Hepatocyte (in vitro differentiated cells): ENCODE measurements around the gene CCDC117. TPM values are rescaled to one million over a fixed set of nuclear protein-coding genes. Genes with fewer than 3 reads are reported as not detected.

ENCODE experiments used
- DNase-seq: peaks from one replicate; pipeline ENCODE4 v3.0.0-alpha.2; 2016; ENCODE audit warnings: low spot score
- H2AFZ ChIP-seq: fragments of 200-600 bp; sonication (generic); 2 replicates; pipeline ENCODE4 v1.6.0; 2016; ENCODE audit warnings: antibody characterized with exemption, mild to moderate bottlenecking
- H3K27ac ChIP-seq: fragments of 200-600 bp; sonication (generic); 2 replicates; pipeline ENCODE4 v1.5.1; 2016; ENCODE audit warnings: mild to moderate bottlenecking
- H3K27me3 ChIP-seq: fragments of 200-600 bp; sonication (generic); 2 replicates; pipeline ENCODE4 v1.6.1; 2016
- H3K36me3 ChIP-seq: fragments of 200-600 bp; sonication (generic); replicated peaks from 2 replicates; pipeline ENCODE4 v1.5.1; 2016; ENCODE audit warnings: low read depth; ENCODE audit not compliant: insufficient read depth
- H3K4me1 ChIP-seq: fragments of 200-600 bp; sonication (generic); 2 replicates; pipeline ENCODE4 v1.5.1; 2016; ENCODE audit warnings: mild to moderate bottlenecking, moderate library complexity; ENCODE audit not compliant: insufficient read depth
- H3K4me2 ChIP-seq: fragments of 200-600 bp; sonication (generic); 2 replicates; pipeline ENCODE4 v1.6.0; 2016
- H3K4me3 ChIP-seq: fragments of 200-600 bp; sonication (generic); 2 replicates; pipeline ENCODE4 v1.5.1; 2016; ENCODE audit warnings: mild to moderate bottlenecking
- H3K79me2 ChIP-seq: fragments of 200-600 bp; sonication (generic); 2 replicates; pipeline ENCODE4 v1.6.0; 2017; ENCODE audit warnings: mild to moderate bottlenecking
- H3K9me2 ChIP-seq: fragments of 200-600 bp; sonication (generic); replicated peaks from 2 replicates; pipeline ENCODE4 v1.6.0; 2017; ENCODE audit warnings: mild to moderate bottlenecking; ENCODE audit not compliant: insufficient read depth
- H3K9me3 ChIP-seq: fragments of 200-600 bp; sonication (generic); 2 replicates; pipeline ENCODE4 v1.5.1; 2016; ENCODE audit warnings: low read depth, mild to moderate bottlenecking
- H4K20me1 ChIP-seq: fragments of 200-600 bp; sonication (generic); 2 replicates; pipeline ENCODE4 v1.6.0; 2016; ENCODE audit warnings: mild to moderate bottlenecking; ENCODE audit not compliant: insufficient read depth, poor library complexity, severe bottlenecking
- EZH2 ChIP-seq: fragments of 200-600 bp; sonication (generic); IDR thresholded peaks from 2 replicates; pipeline ENCODE4 v1.6.1; 2016; ENCODE audit warnings: antibody characterized with exemption, mild to moderate bottlenecking, borderline replicate concordance
- EZH2phosphoT487 ChIP-seq: fragments of 200-600 bp; sonication (generic); IDR thresholded peaks from one replicate; pipeline ENCODE4 v1.6.1; 2018; ENCODE audit warnings: antibody characterized with exemption, mild to moderate bottlenecking, low read depth, moderate library complexity; ENCODE audit not compliant: unreplicated experiment, severe bottlenecking
- WGBS: methylation state at CpG from one replicate; pipeline ENCODE4 v1.1.6; 2016; ENCODE audit warnings: low lambda C conversion rate; ENCODE audit errors: missing lambda C conversion rate; 5-methylcytosine and 5-hydroxymethylcytosine counted together
- polyA plus RNA-seq: library from polyadenylated mRNA; unstranded; fragments of >200 nt; fragmentation: Nextera tagmentation; extraction: Ambion mirVana; gene quantifications from 2 replicates; pipeline ENCODE4 v1.2.1, GENCODE V29; 2016
- total RNA-seq: library from RNA; depleted of rRNA; stranded (reverse); fragments of >200 nt; gene quantifications from 2 replicates; pipeline ENCODE4 v1.2.3, GENCODE V29; 2014
- TF ChIP-seq, protein P1 (sequence below): fragments of 200-600 bp; sonication (generic); IDR thresholded peaks from 2 replicates; pipeline ENCODE4 v1.5.1; 2016; ENCODE audit warnings: antibody characterized with exemption, mild to moderate bottlenecking; ENCODE audit not compliant: poor library complexity

Gene CCDC117
- total and polyA plus RNA-seq, 2 experiments from 2014 or later = 16.5 to 41.7 TPM

DNA sequence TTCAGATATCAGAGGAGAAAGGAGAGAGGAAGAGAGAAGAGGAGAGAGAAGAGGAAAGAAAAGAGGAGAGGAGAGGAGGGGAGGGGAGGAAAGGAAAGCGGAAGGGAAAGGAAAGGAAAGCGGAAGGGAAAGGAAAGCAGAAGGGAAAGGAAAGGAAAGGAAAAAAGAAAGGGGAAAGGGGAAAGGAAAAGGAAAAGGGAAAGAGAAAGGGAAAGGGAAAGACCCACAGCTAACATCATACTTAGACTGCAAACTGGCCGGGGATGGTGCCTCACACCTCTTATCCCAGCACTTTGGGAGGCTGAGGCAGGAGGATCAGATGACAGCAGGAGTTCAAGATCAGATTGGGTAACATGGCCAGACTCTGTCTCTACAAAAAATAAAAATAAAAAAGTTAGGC lies 42.3 kb upstream of the CCDC117 start:
- Histone ChIP-seq H3K27me3 (no peaks in the 10 kb centered on the region), H3K4me3 (no peak overlapping the region), H3K27ac (no peak overlapping the region), H3K4me2 (no peak overlapping the region), H3K9me3 (no peaks in the 10 kb centered on the region), H3K9me2 (no peaks in the 10 kb centered on the region), H4K20me1 (no peaks in the 10 kb centered on the region), H3K79me2 (no peaks in the 10 kb centered on the region), H2AFZ (no peak overlapping the region), H3K36me3 (no peaks in the 10 kb centered on the region), H3K4me1 (no peaks in the 10 kb centered on the region)
- WGBS = 67% methylated on average over 2 of the region's 3 CpGs
- TF ChIP-seq EZH2phosphoT487 = no peak
- TF ChIP-seq EZH2 = no peak
- TF ChIP-seq, protein P1, sequence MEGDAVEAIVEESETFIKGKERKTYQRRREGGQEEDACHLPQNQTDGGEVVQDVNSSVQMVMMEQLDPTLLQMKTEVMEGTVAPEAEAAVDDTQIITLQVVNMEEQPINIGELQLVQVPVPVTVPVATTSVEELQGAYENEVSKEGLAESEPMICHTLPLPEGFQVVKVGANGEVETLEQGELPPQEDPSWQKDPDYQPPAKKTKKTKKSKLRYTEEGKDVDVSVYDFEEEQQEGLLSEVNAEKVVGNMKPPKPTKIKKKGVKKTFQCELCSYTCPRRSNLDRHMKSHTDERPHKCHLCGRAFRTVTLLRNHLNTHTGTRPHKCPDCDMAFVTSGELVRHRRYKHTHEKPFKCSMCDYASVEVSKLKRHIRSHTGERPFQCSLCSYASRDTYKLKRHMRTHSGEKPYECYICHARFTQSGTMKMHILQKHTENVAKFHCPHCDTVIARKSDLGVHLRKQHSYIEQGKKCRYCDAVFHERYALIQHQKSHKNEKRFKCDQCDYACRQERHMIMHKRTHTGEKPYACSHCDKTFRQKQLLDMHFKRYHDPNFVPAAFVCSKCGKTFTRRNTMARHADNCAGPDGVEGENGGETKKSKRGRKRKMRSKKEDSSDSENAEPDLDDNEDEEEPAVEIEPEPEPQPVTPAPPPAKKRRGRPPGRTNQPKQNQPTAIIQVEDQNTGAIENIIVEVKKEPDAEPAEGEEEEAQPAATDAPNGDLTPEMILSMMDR = no peak
- no peak for DNase-seq

DNA sequence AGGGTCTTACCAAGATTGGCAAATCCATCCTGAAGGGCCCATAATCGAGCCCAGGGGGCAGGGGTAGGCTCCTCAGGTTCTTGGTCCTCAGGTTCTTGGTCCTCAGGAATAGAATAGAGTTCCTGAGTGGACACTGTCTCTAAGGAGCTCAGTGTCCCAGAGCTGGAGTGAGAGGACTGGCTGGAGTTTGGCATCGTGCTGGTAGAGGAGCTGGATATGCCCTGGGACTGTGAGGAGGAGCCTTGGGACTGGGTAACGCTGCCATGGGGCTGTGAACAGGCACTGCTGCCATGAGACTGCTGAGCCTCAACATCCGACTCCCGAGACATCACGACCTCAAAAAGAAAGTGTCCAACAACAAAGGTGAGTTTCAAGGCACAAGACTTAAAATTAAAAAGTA lies 38.1 kb upstream of the CCDC117 start:
- H3K9me3 ChIP-seq = no peaks in the 10 kb centered on the region
- H3K36me3 ChIP-seq = no peaks in the 10 kb centered on the region
- no peak overlapping the region for H3K4me3 ChIP-seq
- no peaks in the 10 kb centered on the region for H3K9me2 ChIP-seq
- H2AFZ ChIP-seq = no peak overlapping the region
- TF ChIP-seq, protein P1 = no peak
- TF ChIP-seq EZH2 (no peak), EZH2phosphoT487 (no peak)
- WGBS = 98% methylated on average over 6 of the region's 6 CpGs
- H3K27me3 ChIP-seq = no peaks in the 10 kb centered on the region
- H3K27ac ChIP-seq = no peak overlapping the region
- peaks cover 19% of the 10 kb centered on the region for H3K79me2 ChIP-seq
- no peaks in the 10 kb centered on the region for H4K20me1 ChIP-seq
- no peak overlapping the region for H3K4me2 ChIP-seq
- no peaks in the 10 kb centered on the region for H3K4me1 ChIP-seq
- DNase-seq = no peak

DNA sequence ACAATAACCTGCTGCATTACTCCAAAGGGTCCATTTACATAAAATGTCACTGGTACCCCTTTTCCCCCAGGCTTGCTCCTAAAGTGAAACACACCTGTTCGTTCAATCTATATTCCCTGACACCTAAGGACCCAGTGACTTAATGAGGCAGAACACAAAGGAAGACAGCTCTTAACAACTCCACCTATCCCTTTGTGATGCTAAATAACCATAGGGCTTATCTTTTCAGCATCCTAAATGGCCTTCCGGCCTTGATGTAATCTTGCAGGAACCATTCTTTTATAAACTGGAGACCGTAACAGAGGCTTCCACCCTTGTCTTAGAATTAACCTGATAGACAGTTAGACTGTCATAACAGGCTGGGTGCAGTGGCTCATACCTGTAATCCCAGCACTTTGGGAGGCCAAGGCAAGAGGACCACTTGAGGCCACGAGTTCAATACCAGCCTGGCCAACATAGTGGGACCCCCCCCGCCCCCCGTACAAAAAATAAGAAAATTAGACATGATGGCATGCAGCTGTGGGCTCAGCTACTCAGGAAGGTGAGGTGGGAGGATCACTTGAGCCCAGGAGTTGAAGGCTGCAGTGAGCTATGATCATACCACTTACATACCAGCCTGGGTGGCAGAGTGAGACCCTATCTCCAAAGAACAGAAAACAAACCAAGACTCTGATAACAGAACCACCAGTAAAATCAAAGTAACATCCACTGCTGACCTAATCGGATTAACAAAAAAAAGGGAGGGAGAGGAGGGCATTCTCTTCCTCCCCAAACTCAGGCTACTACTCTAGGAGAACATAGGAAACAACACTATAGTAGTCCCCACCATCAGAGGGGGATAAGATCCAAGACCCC lies 36.0 kb upstream of the CCDC117 start:
- H3K4me3 ChIP-seq = no peak overlapping the region
- no peaks in the 10 kb centered on the region for H3K9me3 ChIP-seq
- H3K4me2 ChIP-seq = no peak overlapping the region
- H3K9me2 ChIP-seq = no peaks in the 10 kb centered on the region
- no peaks in the 10 kb centered on the region for H3K4me1 ChIP-seq
- 73% methylated on average over 7 of the region's 7 CpGs for WGBS
- H3K79me2 ChIP-seq = peaks cover 36% of the 10 kb centered on the region
- DNase-seq = no peak
- H3K27ac ChIP-seq = no peak overlapping the region
- H3K27me3 ChIP-seq = no peaks in the 10 kb centered on the region
- no peaks in the 10 kb centered on the region for H4K20me1 ChIP-seq
- H3K36me3 ChIP-seq = no peaks in the 10 kb centered on the region
- no peak overlapping the region for H2AFZ ChIP-seq
- TF ChIP-seq, protein P1 = no peak
- TF ChIP-seq EZH2phosphoT487 = no peak
- no peak for TF ChIP-seq EZH2
